Heart right ventricle (tissue), 16 donors: Measurements from ENCODE around the gene RIOK2. TPM values are rescaled to one million over a fixed set of nuclear protein-coding genes. Genes with fewer than 3 reads are reported as not detected.
A peak's percentile ranks its signal among the peaks of the same experiment; 100 is the strongest.

Experiments used
- ATAC-seq, 8 donors: fragments of 200-7000 bp; cut with Tn5 transposase; one replicate each; pipeline ENCODE4 v1.9.1; 2020; ENCODE audit warnings: mild to moderate bottlenecking in 8 of 8, moderate library complexity in 8 of 8, moderate number of reproducible peaks in 1 of 8
- DNase-seq, 2 donors: peaks; one replicate each; pipeline ENCODE4 v3.0.0-alpha.2; 2020
- H3K27ac ChIP-seq, 10 donors: fragments of 200-600 bp; sonication (generic) in 2 of 10; one replicate each; pipeline versions ENCODE4 v1.5.0 to v1.8.0; 2020 to 2022; ENCODE audit warnings: mild to moderate bottlenecking in 3 of 10
- H3K27me3 ChIP-seq, 7 donors: fragments of 200-600 bp; one replicate each; pipeline ENCODE4 v1.8.0; 2021 to 2022; ENCODE audit warnings: mild to moderate bottlenecking in 2 of 7
- H3K36me3 ChIP-seq, 9 donors: fragments of 200-600 bp; sonication (generic) in 1 of 9; one replicate each; pipeline versions ENCODE4 v1.5.0 to v1.8.0; 2020 to 2022; ENCODE audit warnings: mild to moderate bottlenecking in 2 of 9
- H3K4me1 ChIP-seq, 9 donors: fragments of 200-600 bp; sonication (generic) in 1 of 9; one replicate each; pipeline versions ENCODE4 v1.5.0 to v1.8.0; 2020 to 2022; ENCODE audit warnings: mild to moderate bottlenecking in 4 of 9
- H3K4me3 ChIP-seq, 10 donors: fragments of 200-600 bp; sonication (generic) in 2 of 10; one replicate each; pipeline versions ENCODE4 v1.5.0 to v1.8.0; 2020 to 2022; ENCODE audit warnings: mild to moderate bottlenecking in 7 of 10, moderate library complexity in 2 of 10
- H3K9me3 ChIP-seq, 11 donors: fragments of 200-600 bp in 10 of 11; sonication (generic) in 2 of 11; one replicate each; pipeline versions ENCODE4 v1.5.0 to v1.8.0; 2013 to 2022; ENCODE audit warnings: mild to moderate bottlenecking in 2 of 11, control low read depth in 1 of 11, moderate library complexity in 1 of 11
- WGBS, 2 donors: extraction: QIAGEN DNeasy Blood & Tissue Kit; methylation state at CpG; one replicate each; pipeline ENCODE4 v1.1.7; 2013; ENCODE audit warnings: inconsistent platforms in 1 of 2; 5-methylcytosine and 5-hydroxymethylcytosine counted together
- intact Hi-C, 10 donors: fragments of 100-400 bp; cut with DNase I; formaldehyde crosslinking; loops; one replicate each; pipeline versions ENCODE4 v1.11.1 to v1.14.2; 2022
- polyA plus RNA-seq, 2 donors: library from polyadenylated mRNA; stranded (reverse); fragments of 200-250 nt; gene quantifications; one replicate each; pipeline ENCODE4 v1.2.3, GENCODE V29; 2013
- total RNA-seq, 10 donors: library from RNA; stranded (reverse); fragmentation: NEBNext Ultra II Directional in 3 of 10; extraction: Animal tissue kit (Norgen Biotek cat#: 25700) in 3 of 10; gene quantifications; one replicate each; pipeline versions ENCODE4 v1.2.1 to v1.2.4, GENCODE V29; 2021 to 2023
- TF ChIP-seq, protein P1 (sequence below), 9 donors: fragments of 200-600 bp; sonication (generic) in 2 of 9; IDR thresholded peaks; one replicate each; pipeline versions ENCODE4 v1.5.0 to v1.8.0; 2021 to 2022; ENCODE audit warnings: antibody characterized with exemption in 9 of 9, mild to moderate bottlenecking in 5 of 9, moderate library complexity in 1 of 9
- donor health status: Arrhythmogenic right ventricular cardiomyopathy.
- donor health status: ischemic (EF 13 %, LVEDD 7.1; RV severe dilation, severe dysfunction).
- donor health status: healthy with polysubstance abuse.
- donor health status: DM: no; HTN: yes; CAD: no.
- donor health status: DM: no; HTN: no; CAD: no.
- donor health status: ischemic (EF 25% LVEDD 6.9; RV normal size, moderate dysfunction).
- donor health status: ischemic (EF 25% LVEDD 5.7; RV mildly dilated, moderate dysfunction).
- donor health status: healthy.
- donor health status: DM: yes; HTN: yes; CAD: no.
- donor health status: Ischemic cardiomyopathy.
- donor health status: ischemic (EF 35%, LVEDD 5.7; RV mildly dilated, moderate dysfunction).
- donor health status: nonischemic (EF 11% LVEDD 7.7; RV severe dilation, severe dysfunction).
- donor health status: DM: yes; HTN: yes; CAD: no.
- donor health status: PGD.
- donor health status: ischemic (EF 29% LVEDD 5.4; RV normal size, mild dysfunction).
- donor health status: nonischemic (EF 23%, LVEDD 6.1; RV moderate dilation, normal function).

RIOK2 gene
- total and polyA plus RNA-seq, 12 donors: 7.9 to 24.5 (median 19.7) TPM

GRCh38 chr5:97163360-97163764, 19.7 kb downstream of the RIOK2 start:
- H3K36me3 ChIP-seq: peaks cover 0 to 88% (median 39%) of the 10 kb centered on the region in 9 donors
- H3K4me3 ChIP-seq: no peak overlapping the region
- peaks cover 0 to 14% (median 0%) of the 10 kb centered on the region in 9 donors for H3K4me1 ChIP-seq
- TF ChIP-seq, protein P1, sequence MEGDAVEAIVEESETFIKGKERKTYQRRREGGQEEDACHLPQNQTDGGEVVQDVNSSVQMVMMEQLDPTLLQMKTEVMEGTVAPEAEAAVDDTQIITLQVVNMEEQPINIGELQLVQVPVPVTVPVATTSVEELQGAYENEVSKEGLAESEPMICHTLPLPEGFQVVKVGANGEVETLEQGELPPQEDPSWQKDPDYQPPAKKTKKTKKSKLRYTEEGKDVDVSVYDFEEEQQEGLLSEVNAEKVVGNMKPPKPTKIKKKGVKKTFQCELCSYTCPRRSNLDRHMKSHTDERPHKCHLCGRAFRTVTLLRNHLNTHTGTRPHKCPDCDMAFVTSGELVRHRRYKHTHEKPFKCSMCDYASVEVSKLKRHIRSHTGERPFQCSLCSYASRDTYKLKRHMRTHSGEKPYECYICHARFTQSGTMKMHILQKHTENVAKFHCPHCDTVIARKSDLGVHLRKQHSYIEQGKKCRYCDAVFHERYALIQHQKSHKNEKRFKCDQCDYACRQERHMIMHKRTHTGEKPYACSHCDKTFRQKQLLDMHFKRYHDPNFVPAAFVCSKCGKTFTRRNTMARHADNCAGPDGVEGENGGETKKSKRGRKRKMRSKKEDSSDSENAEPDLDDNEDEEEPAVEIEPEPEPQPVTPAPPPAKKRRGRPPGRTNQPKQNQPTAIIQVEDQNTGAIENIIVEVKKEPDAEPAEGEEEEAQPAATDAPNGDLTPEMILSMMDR (IDR thresholded peaks at IDR 0.05): peak; percentile 27 to 77 (median 64)
- no peak for DNase-seq
- H3K9me3 ChIP-seq: peaks cover 0 to 5% (median 0%) of the 10 kb centered on the region in 11 donors
- H3K27ac ChIP-seq: no peak overlapping the region
- intact Hi-C loops: loop anchor here in 9 of 10 donors (2.0 to 10.0 kb wide), 13 partner anchors 161 to 819 kb away; no protein-coding TSS in a partner anchor
- no peaks in the 10 kb centered on the region for H3K27me3 ChIP-seq
- no peak for ATAC-seq

GRCh38 chr5:97162045-97162444, 21.0 kb downstream of the RIOK2 start:
- peak in 6 of 8 donors; percentile 43 to 77 (median 68) for ATAC-seq
- TF ChIP-seq, protein P1 (IDR thresholded peaks at IDR 0.05): peak; percentile 70 to 93 (median 89)

DNA sequence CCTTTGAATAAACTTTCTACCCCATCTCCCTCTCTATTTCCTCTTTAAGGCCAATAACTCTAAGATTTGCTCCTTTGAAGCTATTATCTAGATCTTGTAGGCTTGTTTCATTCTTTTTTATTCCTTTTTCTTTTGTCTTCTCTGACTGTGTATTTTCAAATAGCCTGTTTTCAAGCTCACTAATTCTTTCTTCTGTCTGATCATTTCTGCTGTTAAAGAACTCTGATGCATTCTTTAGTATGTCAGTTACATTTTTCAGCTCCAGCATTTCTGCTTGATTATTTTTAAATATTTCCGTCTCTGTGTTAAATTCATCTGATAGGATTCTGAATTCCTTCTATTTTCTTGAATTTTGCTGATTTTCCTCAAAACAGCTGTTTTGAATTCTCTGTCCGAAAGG, 25.4 kb downstream of the RIOK2 start:
- H3K9me3 ChIP-seq: peaks cover 0 to 26% (median 8%) of the 10 kb centered on the region in 11 donors
- 95 to 97% methylated on average over 2 of the region's 2 CpGs for WGBS, 2 donors
- intact Hi-C loops: loop anchor here in 1 of 10 donors (10.0 kb wide), 1 partner anchor 543 kb away; no protein-coding TSS in a partner anchor
- no peak for DNase-seq
- H3K36me3 ChIP-seq: peaks cover 0 to 32% (median 17%) of the 10 kb centered on the region in 9 donors
- no peak overlapping the region for H3K4me3 ChIP-seq
- H3K4me1 ChIP-seq: peaks cover 0 to under 1% (median 0%) of the 10 kb centered on the region in 9 donors
- no peaks in the 10 kb centered on the region for H3K27me3 ChIP-seq
- no peak overlapping the region for H3K27ac ChIP-seq
- TF ChIP-seq, protein P1 (IDR thresholded peaks at IDR 0.05): no peak
- no peak for ATAC-seq

More at GRCh38 chr5:97162045-97162444, 21.0 kb downstream of the RIOK2 start:
- 21 to 25% methylated on average over 4 of the region's 4 CpGs for WGBS, 2 donors
- no peak overlapping the region for H3K4me3 ChIP-seq
- DNase-seq: peak in 1 of 2 donors; percentile 71
- intact Hi-C loops: loop anchor here in 9 of 10 donors (1.0 to 10.0 kb wide), 14 partner anchors 160 to 817 kb away; no protein-coding TSS in a partner anchor
- H3K27ac ChIP-seq: no peak overlapping the region
- peaks cover 0 to 18% (median 8%) of the 10 kb centered on the region in 11 donors for H3K9me3 ChIP-seq
- no peaks in the 10 kb centered on the region for H3K27me3 ChIP-seq
- peaks cover 0 to 75% (median 32%) of the 10 kb centered on the region in 9 donors for H3K36me3 ChIP-seq
- peaks cover 0 to 10% (median 0%) of the 10 kb centered on the region in 9 donors for H3K4me1 ChIP-seq

GRCh38 chr5:97151370-97151769, 31.7 kb downstream of the RIOK2 start:
- 83 to 95% methylated on average over 3 of the region's 3 CpGs for WGBS, 2 donors
- intact Hi-C loops: loop anchor here in 1 of 10 donors (10.0 kb wide), 1 partner anchor 537 kb away; no protein-coding TSS in a partner anchor
- TF ChIP-seq, protein P1 (IDR thresholded peaks at IDR 0.05): no peak

More at GRCh38 chr5:97151370-97151769, 31.7 kb downstream of the RIOK2 start:
- no peaks in the 10 kb centered on the region for H3K36me3 ChIP-seq
- H3K27ac ChIP-seq: no peak overlapping the region
- no peaks in the 10 kb centered on the region for H3K4me1 ChIP-seq
- H3K27me3 ChIP-seq: no peaks in the 10 kb centered on the region
- DNase-seq: no peak
- no peak for ATAC-seq
- H3K4me3 ChIP-seq: no peak overlapping the region
- peaks cover 0 to 3% (median 0%) of the 10 kb centered on the region in 11 donors for H3K9me3 ChIP-seq
